GDM1 (cell line): ENCODE measurements around the gene PLEKHO2.

Source experiments
- DNase-seq: peaks from one replicate; lab custom pipeline; 2025; lab: John Stamatoyannopoulos, UW

PLEKHO2 gene

DNA sequence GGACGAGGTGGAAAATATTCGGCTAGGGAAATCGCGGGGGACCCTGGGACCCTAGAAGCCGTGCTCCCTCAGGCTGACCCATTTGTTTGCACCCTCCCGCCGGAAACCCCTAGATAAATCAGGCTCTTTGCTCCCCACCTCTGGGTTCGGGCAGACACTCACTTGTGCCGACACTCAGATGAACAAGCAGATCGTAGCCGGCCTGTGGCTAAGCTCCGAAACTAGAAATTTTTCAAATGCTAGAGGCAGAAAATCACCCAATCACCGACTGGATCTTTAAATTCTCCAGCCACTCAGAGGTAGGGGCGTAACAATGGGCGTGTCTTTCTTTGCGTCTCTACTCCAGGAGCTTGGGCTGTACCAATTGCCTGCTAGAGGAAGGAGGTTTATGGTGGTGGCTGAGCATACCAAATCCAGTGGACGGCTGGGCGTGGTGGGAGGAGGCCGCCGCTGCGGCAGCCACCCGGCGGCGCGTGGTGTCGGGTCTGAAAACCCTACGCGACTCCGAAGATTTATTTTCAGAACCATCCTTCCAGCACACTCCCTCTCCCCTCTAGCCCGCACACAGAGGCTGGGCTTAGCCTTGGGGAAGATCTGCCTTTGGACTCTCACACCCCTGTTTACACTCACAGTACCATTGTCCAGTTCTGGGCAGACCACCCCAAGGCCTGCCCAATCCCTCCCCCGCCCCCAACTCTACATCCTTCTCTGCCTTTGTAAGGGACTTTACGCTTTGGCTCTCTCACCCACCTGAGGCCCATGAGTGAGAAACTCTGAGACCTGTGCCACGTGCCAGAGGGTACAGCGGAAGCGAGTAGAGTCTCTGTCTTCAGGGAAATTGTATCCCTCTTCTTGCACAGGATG lies 16.1 kb upstream of the PLEKHO2 start, which contains the start of gene PIF1:
TSS of gene PIF1 (minus strand) at position 217 of the 864 bp plus-strand sequence. CDS start 1,312 bp downstream, outside the sequence.
- DNase-seq, result peak; percentile 94

DNA sequence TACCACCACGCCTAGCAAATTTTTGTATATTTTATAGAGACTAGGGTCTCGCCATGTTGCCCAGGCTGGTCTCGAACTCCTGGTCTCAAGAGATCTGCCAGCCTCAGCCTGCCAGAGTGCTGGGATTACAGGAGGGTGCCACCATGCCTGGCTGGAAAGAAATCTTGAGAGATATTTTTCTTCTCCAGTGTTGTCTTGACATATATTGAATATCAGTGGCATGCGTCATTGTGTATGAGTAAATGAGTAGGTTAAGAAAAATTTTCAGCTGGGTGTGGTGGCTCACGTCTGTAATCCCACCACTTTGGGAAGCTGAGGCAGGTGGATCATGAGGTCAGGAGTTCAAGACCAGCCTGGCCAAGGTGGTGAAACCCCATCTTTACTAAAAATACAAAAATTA lies 12.7 kb upstream of the PLEKHO2 start:
- DNase-seq, result no peak

DNA sequence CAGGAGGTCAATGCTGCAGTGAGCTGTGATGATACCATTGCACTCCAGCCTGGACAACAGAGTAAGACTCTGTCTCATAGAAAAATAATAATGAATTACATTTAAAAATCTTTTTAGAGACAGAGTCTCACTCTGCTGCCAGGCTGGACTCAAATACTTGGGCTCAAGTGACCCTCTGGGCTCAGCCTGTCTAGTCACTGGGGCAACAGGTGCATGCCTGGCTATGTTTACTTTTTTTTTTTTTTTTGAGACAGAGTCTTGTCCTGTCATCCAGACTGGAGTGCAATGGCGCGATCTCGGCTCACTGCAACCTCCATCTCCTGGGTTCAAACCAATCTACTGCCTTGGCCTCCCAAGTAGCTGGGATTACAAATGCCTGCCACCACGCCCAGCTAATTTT lies 8.0 kb upstream of the PLEKHO2 start:
- DNase-seq, result no peak

DNA sequence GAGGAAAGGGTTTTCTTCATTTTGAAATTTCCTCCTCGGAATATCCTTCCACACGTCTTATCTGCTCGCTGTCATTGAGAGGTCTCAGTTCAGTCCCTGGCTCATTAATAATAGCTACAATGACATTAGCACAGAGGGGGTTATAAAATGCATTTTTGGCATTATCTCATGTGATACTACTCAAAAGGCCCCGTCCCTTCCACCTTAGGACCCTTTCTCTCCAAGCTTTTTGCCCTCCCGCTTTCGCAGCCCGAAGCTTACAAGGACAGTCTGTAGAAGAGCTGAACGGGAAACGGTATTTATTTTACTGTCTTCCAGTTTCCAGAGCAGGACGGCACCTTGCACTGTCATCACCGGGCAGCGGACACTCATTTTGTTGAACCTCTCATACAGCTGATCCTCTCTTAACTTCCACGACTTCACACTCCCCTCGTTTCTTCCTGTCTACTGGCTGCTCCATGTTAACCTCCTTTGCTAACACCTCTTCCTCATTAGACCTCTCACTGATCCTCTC lies 5.6 kb upstream of the PLEKHO2 start:
- DNase-seq, result no peak

DNA sequence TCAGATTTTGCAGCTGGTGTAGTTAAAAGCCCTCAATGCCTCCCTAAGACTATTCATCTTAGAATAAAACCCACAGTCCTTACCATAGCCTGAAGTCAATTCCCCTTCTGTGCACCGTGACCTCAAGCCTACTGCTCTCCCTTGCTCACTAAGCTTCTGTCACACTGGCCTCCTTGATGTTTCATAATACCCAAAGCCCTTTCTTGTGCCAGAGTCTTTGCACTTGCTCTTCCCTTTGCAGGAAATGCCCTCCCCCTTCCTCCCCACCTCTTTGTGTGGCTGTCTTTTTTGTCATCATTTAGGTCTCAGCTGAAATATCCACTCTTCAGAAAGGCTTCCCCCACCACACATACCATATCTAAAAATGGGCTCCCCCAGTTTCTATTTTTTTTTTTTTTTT lies 4.2 kb upstream of the PLEKHO2 start:
- peak; percentile 76 for DNase-seq

DNA sequence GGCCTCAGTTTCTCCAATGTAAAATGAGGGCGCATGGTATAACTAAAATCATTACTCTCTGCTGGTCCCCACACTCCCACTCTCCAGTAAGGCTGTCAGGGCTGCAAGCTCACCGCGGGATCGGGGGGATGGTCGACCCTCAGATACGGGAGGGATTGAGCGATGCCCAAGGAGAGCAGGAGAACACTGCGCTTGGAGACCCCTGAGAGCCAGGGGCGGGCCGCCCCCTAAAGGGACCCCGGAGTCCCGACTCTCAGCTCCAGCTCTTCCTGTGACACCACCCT lies 713 bp upstream of the PLEKHO2 start:
- DNase-seq, result no peak

DNA sequence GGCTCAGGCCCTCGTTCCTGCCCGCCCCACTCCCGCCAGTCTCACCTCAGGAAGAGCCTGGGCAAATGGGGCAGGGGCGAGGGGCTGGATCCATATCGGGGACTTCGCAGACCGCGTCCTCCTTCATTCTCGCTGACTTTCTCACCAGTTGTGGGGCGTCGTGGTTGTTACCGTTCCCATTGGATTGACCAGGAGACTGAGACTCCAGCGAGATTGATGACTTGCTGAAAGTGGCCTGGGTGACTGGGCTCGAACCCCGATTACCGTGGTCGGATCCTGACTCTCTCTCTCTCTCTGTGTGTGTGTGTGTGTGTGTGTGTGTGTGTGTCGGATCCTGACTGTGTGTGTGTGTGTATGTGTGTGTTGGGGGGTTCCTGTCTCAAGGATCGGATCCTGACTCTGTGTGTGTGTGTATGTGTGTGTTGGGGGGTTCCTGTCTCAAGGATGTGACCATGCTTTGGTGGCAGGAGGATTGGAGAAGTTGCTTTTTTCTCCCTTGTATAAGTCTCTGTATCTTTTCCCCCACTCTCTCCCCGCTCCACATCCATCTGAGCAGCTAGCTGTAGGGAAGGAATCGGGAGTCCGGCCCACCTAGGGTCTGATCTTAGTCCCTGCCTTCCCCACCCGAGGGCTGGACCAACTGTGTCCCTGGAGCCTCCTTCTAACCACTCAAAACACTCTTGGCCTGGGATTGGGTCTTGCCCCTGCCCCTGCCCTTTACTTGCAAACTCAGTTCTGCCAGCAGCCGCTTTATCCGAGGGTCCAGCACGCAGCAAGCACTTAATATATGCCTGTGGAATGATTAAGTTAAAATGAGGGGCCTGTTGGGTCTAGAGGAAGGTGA lies 603 bp downstream of the PLEKHO2 start:
- DNase-seq, result no peak

DNA sequence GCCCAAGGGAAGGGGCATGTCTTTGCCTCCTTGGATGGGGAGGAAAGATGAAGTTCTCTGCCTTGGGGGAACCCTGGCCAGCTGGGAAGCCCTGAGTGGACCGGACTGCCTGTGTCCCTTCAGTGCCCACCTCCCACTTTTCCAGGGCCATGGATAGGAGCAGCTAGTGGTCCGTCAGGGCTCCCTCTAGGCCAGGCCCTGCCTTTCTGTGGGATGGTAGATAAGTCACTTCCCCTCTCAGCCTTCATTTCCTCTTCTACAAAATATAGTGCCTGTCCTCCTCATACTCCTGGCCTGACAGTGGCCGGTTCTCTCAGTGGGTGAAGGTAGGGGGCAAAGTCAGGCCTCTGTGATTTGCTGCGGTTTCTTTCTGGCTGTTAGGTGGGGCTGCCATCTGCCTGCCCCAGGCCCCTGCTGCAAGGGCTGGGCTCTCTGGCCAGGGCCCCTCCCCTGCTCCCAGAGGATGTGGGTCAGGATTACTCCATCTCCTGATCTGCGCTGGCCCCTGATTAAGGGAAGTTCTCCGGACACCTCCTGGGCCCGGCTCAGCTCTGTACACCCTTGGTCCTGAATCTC lies 1.4 kb downstream of the PLEKHO2 start:
- DNase-seq, result peak; percentile 24

DNA sequence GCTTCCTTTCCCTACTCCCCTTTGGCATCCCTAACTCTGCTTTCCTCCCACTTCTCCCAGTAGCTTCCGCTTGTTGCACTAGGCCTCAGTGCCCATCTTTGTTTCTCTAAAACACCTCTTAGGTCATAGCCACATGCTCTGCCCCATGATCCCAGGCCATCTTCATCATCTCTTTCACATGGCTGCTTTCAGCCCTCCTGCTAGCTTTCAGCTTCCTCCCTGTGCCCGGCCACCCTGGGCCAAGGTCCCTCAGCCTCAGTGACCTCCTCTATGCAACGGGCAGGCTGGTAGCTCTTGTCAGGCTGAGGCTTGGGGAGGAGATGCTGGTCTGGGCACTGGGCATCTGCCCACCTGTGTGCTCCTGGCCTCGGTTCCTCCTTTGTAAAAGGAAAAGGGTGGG lies 2.3 kb downstream of the PLEKHO2 start:
- DNase-seq, result no peak

DNA sequence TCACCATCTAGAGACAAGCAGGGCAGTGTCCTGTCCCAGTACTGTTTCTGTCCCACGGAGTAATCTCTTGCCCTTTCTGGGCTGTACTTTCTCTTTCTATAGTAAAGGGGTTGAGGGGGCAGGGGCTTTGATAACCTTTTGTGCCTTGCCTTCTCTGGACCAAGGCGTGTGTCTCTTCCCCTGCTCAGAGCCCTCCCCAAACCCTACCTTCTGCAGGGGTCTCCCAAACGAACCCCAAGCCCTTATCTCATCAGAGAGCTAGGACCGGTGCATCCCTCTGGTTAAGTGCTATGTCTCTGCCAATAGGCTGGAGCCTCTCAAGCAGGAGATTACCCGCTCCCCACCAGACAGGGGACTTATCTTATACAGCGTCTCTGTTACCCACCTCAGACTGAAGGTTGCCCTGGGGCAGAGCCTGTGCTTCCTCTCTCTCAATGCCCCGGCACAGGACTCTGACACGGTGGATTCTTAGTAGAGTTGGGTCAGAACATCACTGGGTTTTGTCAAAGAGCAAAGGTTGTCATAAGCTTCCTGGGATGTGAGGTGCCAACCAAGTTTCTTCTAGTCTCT lies 2.9 kb downstream of the PLEKHO2 start:
- DNase-seq, result no peak

DNA sequence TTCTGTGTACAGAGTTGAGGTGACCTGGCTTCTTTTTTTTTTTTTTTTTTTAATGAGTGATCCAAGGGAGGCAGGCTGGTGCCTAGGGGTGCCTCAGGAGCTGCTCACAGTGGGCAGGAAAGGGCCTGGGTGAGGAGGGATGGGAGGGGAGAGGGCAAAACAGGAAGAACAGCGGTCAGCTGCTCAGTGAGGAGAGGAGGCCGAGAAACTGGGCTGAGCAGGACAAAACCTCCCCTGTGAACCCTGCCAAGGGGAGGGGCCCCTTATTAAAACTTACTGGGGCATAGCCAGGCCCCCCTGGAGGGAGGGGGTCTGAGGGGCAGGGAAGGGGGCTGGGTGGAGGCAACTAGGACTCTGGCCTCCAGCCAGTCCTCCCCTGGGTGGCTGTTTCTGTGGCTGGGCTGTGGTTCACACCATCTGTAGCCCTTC lies 3.5 kb downstream of the PLEKHO2 start:
- DNase-seq, result no peak

DNA sequence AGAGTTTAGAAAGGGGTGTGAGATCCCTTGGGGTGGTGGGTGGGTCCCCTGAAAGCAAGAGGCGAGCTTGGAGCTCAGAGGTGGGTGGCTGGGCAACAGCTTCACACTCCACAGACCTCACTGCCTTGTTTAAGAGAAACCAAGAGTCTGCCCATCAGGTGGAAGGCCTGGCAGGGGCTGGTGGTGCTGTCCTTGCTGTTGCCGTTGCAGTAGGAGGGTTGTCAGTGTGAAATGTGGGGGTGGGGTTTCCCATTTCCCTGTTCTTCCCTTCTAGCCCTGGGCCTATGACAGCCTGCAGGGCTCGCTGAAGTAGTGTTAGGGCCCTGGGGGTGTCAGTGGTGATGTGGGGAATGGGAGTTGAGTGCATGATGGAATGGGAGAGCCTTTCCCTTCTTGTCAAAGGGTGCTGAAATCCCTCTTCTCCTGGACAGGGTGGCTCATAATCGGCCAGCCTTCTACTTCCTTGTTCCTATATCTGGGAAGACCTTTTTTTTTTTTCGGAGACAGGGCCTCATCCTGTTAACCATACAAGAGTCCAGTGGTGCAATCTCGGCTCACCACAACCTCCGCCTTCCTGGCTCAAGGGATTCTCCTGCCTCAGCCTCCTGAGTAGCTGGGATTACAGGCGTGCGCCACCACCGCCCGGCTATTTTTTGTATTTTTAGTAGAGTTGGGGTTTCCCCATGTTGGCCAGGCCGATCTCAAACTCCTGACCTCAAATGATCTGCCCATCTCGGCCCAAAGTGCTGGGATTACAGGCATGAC lies 4.3 kb downstream of the PLEKHO2 start:
- DNase-seq, result no peak

DNA sequence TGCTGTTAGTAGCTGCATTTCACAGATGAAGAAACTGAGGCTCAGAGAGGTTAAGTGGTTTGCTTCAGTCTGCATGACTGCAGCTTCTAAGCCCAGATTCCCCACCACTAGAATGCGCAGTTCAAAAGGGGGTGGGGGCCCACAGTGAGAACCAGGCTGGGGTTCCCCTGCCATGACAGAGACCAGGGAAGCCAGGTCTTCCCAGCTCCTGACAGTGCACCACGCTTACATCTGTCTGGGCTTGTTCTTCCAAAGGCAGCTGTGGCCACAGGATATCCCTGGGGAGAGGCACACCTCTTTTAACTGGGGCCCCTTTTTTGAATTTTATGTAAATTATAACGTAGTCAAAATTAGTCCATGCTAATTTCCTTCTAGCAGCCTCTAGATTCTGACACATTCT lies 5.3 kb downstream of the PLEKHO2 start:
- DNase-seq, result no peak

DNA sequence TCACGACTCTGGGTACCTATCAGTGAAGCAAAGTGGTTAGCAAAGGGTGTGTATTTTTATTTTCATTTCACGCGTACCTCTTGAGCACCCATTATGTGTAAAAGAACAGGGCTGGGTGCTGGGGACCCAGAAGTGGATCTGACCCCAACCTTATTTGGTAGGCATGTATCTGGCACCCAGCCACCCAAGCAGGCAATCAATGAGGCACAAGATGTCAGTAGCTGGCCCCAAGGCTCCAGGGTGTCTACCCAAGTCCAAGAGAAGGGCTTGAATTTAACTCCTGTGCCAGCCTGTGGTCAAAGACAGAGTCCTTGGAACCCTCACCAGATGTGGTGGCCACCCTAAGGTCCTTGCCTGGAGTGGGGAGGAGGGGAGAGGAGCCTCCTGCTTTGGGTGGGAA lies 5.7 kb downstream of the PLEKHO2 start:
- DNase-seq, result no peak

DNA sequence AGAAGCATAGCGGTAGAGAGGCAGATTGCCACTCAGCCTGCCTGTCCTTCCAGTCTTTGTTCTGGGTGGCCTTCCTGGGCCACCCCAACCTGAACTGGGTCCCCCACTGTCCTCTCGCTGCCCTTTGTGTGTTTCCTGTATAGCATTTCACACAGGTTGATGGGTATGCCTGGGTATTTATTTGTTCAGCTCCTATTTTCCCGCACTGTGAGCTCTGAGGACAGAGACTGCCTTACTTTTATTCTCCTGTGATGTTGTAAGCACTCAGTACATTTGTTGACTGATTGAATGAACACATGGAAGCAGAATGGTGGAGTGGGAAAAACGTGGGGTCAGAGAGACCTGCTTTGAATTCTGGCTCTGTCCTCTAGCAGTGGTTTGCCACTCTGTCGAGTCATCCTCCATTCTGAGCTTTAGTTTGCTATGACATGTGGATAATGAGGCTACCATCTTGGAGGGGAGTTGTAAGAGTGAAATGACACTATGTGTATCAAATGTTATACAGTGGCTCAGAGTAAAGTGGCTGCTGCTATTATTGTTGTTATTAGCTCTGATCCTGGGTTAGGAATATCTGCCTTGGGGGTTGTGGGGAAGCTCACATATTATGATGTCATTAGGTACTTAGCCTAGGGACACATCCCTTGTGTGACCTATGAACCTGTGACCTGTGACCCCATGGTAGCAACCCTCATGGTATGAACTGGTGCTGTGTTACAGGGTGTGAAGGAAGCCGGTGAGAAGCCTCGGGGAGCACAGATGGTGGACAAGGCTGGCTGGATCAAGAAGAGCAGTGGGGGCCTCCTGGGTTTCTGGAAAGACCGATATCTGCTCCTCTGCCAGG lies 6.4 kb downstream of the PLEKHO2 start:
- DNase-seq, result no peak

DNA sequence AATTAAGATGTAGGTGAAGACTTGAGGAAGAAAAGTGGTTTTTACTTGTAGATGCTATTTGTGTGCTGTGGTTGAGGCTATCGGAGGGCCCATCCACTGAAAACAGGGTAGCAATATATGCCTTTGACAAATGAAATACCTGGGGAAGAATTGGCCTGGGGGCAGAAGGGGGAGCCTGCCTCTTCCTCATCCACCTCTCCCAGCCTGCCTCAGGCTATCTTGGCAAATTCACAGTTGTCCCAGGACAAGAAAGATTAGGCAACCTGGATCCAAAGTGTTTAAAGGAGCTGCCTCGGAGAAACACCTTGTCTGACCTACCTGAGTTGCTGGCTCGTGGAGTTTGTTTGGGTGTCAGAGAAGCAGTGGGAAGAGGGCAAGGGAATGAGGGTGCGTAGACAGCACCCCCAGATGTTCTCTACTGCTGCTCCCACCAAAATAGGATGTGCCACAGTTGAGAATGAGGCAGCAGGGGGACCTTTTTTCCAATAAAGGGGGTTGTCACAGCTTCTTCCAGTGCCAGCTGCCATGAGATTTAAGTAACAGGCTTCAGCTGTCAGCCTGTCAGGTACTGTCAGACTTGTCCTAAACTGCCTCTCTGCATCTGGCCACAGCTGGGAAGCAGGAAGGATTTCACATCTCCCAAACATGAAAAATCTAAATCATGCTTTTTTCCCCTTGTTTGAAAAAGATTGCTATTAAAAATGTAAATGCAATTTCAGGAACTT lies 9.2 kb downstream of the PLEKHO2 start:
- no peak for DNase-seq

DNA sequence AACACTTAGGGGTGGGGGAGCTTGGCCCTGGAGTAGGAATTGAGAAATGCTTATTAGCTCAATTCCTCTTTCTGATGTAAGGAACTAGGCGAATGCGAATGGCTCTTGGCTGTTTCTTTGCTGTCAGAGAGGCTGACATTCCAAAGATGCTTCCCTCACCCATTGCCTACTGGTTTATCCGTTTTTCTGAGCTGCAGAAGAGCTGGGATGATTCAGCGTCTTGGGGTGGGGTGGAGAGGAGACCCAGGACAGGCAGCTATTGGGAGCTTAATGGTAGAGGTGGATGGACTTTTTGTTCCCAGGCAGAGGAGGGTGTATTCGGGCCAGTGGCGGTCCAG lies 9.8 kb downstream of the PLEKHO2 start:
- DNase-seq, result no peak

DNA sequence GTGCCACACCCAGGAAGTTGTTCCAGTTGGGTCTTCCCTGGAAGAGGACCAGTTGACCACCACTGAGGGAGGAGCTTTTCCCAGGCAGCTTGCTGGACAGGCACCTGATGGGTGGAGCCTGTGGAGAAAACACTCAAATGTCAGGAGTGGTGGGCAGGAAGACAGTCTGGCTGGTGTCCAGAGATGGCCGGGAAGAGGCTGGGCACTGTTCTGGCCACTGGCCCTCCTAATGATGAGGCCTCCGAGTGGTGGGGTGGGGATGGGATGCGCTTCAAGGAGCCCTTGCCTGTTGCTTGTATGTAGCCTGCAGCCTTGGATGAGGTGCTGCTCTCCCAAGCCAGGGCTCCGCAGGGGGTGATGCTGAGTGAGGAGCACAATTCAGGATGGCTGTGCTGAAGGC lies 12.3 kb downstream of the PLEKHO2 start:
- DNase-seq, result no peak

DNA sequence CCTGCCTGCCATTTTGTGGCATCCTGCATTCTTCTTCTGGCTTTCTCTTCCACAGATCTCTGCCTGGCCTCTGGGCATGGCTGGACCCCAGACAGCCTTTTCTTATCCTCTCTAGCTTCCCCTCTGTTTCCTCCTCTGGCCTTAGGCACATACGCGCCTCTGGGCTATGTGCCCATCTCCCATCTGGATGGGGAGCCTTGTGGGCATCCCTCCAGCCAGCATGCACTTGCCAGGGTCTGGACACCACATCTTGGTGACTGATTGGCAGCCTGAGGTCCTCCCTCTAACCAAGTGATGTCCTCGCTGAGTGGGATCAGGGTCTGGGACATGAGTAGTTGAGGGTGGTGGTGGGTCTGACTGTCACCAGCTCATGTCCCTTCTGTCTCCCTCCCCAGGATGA lies 12.8 kb downstream of the PLEKHO2 start:
- DNase-seq, result no peak
